Stimulated activated CD4-positive, alpha-beta T cell treated with anti-CD3 and anti-CD28 coated beads, Interleukin-2, amount 100 ng/mL, for 4 hours (primary cell): ENCODE measurements around the gene HDAC8.

Experiments used
- DNase-seq: peaks from one replicate; pipeline ENCODE4 v3.0.0-alpha.2; 2020; ENCODE audit warnings: low read depth

The HDAC8 gene

GRCh38 chrX:72294497-72294896, 278.1 kb downstream of the HDAC8 start:
- DNase-seq, result no peak

GRCh38 chrX:72282302-72282701, 290.3 kb downstream of the HDAC8 start:
- no peak for DNase-seq

DNA sequence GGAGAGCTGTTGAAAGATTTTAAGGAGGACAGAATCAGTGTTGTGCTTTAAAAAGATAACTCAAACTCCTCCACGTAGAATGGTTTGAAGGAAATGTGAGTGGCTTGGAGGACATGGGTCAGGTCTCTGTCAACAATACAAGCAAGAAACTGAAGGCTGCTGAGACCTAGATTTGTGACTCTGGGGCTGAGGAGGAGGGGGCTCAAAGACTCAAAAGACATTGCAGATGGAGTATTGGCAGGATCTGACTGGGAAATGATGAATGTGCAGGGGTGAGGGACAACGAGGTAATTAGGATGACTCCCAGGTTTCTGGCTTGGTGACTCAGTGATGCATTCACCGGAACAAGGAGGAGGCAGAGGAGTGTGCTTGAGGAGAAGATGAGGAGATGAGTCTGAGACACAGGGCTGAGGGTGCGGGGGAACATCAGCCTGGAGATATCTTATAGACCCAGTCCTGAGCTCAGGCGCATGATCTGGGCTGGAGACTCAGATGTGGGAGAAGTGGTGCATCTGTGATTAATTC, 292.3 kb downstream of the HDAC8 start:
- DNase-seq, result no peak
